ENCODE results near the gene CNN2. TPM values are rescaled to one million over a fixed set of nuclear protein-coding genes. Genes with fewer than 3 reads are reported as not detected.

Gene CNN2
- 18.2 TPM for total RNA-seq

DNA sequence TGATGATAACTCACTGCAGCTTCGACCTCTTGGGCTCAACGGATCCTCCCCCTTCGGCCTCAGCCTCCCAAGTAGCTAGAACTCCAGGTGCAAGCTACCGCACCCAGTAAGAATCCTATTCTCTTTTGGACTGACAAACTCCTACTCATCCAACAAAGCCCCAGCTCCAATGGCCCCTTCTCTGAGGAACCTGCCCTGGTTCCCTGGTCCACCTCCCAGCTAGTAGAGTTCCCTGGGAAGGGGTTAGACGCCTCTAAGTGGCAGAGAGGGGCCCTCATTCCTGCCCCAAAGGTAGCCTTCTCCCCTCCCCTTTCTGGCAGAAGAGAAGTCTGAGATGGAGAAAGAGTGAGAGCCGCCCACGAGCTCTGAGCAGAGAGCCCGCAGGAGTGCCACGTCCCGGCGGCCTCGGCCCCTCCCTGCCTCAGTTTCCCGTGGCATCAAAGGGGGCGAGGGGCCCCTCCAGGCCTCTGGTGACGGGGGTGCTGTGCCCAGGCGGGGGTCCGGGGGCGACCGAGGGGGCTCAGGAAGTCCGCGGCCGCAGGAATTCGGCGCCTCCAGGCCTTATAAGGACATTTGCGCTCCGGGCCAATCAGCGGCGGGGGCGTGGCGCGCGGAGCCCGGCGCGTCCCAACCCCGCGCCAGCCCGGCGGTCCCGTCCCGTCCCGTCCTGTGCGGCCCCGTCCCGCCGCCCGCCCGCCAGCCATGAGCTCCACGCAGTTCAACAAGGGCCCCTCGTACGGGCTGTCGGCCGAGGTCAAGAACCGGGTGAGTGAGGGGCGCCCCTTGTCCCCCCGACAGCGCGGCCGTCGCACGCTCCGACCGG lies at the start of gene CNN2:
Gene CNN2, plus strand, starts transcription at position 649 of the 823 bp plus-strand sequence. Its CDS starts 54 bp downstream, at position 703.

DNA sequence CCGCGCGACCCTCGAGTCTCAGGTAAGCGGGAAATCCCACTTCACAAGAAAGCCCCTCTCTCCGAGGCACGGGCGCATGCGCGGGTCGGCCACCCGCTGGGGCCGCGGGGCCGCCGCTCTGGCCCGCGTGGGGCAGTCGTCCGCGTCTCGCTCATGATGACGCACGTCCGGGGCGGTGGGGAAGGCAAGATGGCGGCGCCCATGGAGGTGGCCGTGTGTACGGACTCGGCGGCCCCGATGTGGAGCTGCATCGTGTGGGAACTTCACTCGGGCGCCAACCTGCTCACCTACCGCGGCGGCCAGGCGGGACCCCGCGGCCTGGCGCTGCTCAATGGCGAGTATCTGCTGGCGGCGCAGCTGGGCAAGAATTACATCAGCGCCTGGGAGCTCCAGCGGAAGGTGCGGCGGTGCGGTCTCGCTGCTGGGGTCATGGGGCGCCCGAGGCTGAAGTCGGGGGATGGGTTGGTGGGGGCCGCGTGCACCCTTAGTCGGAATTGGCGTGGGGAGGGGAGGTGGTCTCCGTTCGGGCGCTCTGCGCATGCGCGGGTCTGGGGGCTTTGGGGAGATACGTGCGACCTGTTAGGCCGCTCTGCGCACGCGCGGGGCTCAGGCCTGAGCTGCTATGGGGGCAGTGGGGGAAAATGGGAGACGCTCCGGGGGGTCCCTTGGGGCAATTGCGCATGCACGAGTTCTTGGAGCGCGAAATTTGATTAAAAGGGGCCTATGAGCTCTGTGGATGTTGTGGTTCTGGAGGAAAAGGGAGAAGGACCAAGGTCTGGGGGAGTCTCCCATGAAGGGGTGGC lies 42.0 kb upstream of the CNN2 start, which contains the start of gene WDR18:
Gene WDR18, plus strand, starts transcription at position 181 of the 803 bp plus-strand sequence. Its CDS starts 9 bp downstream, at position 190.

DNA sequence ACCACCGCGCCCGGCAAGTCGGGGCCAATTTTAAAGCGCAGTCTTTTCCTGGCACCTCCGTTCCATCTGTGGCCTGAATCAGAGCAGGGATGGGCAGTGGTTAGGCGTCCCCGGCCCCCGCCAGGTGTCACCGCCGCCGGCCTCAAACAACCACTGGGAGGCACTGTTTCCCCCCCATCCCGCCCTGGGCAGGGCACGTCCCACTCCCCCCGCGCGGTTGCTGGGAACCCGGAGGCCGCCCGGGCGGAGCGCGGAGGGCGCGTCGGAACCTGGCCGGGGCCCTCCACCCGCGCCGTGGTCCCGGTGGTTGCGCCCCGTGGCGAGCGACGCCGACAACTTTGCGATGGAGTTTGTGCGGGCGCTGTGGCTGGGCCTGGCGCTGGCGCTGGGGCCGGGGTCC lies 26.3 kb upstream of the CNN2 start, which contains the start of gene GRIN3B:
Gene GRIN3B, plus strand, starts transcription at position 325 of the 400 bp plus-strand sequence. Its CDS starts 19 bp downstream, at position 344.

DNA sequence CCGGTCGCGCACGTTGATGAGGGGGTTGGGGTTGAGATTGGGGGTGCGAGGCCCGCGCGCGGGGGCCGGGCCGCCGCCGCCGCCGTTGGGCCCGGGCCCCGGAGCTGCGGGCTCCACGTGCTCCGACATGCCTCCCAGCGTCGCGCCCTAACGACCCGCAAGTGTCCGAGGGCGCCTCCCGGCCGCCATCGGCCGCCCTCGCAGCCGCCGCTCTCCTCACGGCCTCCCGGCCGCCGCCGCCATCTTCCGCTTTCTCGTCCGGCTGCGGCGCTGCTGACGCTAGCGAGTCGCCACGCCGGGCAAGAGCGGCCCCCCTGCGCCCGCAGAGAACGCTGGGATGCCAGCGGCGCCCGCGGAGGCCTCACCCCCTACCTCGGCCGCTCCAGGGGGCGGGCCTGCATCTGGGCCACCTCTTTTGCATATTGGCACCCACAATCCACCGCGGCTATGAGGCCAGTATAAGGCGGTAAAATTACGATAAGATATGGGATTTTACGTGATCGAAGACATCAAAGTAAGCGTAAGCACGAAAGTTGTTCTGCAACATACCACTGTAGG lies 5.5 kb upstream of the CNN2 start, which contains the start of gene TMEM259:
Gene TMEM259, minus strand, starts transcription at position 256 of the 558 bp plus-strand sequence. Its CDS starts 127 bp downstream, at position 129.

DNA sequence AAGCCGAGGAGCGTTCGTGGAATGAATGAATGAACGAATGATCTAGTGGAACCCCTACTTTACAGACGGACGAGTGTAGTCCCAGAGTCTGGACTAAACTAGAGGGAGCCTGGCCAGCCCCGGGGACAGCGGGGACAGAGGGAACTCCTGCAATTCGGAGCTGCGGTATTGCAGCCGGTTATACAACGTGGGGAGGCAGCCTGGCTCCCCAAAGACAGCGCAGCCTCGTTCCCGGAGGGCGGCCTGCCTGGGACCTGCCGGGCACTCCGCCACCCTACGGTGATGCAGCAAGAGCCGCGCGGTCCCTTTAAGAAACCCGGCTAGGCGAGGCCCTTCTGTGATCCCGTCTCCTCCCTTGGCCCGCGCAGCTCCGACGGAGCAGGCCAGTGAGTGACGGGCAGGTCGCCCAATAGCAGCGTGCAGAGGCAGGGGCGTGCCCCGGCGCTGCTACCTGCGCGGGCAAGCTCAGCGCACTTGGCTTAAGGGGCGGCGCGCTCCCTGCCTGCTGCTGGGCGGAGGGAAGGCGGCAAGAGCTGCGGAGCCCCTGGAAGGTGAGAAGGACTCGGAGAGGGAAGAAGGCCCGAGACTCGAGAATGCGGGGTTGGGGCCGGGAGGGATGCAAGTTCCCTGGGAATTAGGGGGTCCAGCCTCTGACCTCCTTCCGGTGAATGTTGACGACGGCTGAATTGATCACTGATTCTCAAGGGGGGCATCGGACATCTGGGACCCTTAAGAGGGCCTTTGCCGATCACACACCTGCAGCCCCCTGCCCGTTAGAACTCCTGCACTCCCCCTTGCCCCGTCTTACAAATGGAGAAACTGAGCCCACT lies 13.5 kb downstream of the CNN2 start, which contains the start of gene ABCA7:
Gene ABCA7, plus strand, starts transcription at position 462 of the 830 bp plus-strand sequence. CDS start 1,255 bp downstream, outside the sequence.

DNA sequence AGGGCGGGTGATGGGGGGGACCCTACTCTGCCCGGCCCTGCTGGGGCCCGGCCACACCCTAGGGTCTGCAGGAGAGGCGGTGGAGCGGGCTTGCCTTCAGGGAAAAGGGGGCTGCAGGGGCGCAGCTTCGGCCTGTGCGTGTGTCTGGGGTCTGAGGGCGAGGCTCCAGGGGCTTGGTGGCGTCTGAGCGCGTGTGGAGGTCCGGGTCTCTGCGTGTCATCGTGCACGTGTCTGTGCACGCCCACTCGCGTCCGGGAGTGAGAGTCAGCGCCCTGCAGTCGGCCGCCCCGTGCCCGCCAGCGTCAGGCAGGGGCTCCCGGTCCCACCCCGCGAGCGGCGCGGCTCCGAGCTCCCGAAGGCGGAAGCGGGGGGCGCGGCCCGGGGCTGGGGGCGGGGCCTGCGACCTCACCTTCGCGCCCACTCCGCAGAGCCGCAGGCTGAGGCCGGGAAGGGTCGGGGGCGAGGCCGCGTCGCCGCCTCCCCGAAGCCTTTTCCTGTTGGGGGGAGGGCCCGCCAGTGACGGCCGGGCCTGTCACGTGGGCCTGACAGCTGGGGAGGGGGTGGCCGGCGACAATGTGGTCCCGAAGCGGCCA lies 40.4 kb downstream of the CNN2 start, which contains the start of gene ARHGAP45:
Gene ARHGAP45, plus strand, starts transcription at position 420 of the 593 bp plus-strand sequence. CDS start 239 bp downstream, outside the sequence.

Small RNAs within 50 kb of the gene (small RNA-seq; reads per million reads assigned to genes)
- 0.18 reads per million for gene RNU6-2

Other genes with a start within 250 kb of the CNN2 start
- 35.5 TPM for gene PTBP1, start 229.2 kb upstream of the CNN2 start, total RNA-seq
- gene PLPPR3, start 204.7 kb upstream of the CNN2 start, total RNA-seq, result 125 TPM
- gene AZU1, start 198.8 kb upstream of the CNN2 start, total RNA-seq, result 0.46 TPM
- 1.8 TPM for gene PRTN3, start 185.6 kb upstream of the CNN2 start, total RNA-seq
- gene ELANE, start 174.3 kb upstream of the CNN2 start, total RNA-seq, result 0.69 TPM
- gene CFD, start 166.9 kb upstream of the CNN2 start, total RNA-seq, result 1.6 TPM
- gene MED16, start 133.4 kb upstream of the CNN2 start, total RNA-seq, result 27.5 TPM
- not detected for gene RNU6-9, start 133.1 kb upstream of the CNN2 start, total RNA-seq
- gene R3HDM4, start 113.4 kb upstream of the CNN2 start, total RNA-seq, result 40.1 TPM
- gene KISS1R, start 109.3 kb upstream of the CNN2 start, total RNA-seq, result 2.3 TPM
- gene ARID3A, start 100.6 kb upstream of the CNN2 start, total RNA-seq, result 7.6 TPM
- gene WDR18, start 42.3 kb upstream of the CNN2 start, total RNA-seq, result 33.7 TPM
- 0.69 TPM for gene GRIN3B, start 26.2 kb upstream of the CNN2 start, total RNA-seq
- gene TMEM259, start 5.5 kb upstream of the CNN2 start, total RNA-seq, result 40.8 TPM
- not detected for gene RNU6-2, start 5.1 kb upstream of the CNN2 start, total RNA-seq
- 11.8 TPM for gene ABCA7, start 13.5 kb downstream of the CNN2 start, total RNA-seq
- gene ARHGAP45, start 40.6 kb downstream of the CNN2 start, total RNA-seq, result 2.5 TPM
- 55.4 TPM for gene POLR2E, start 68.8 kb downstream of the CNN2 start, total RNA-seq
- 187 TPM for gene GPX4, start 77.4 kb downstream of the CNN2 start, total RNA-seq
- 4.4 TPM for gene SBNO2, start 147.7 kb downstream of the CNN2 start, total RNA-seq
- gene STK11, start 179.2 kb downstream of the CNN2 start, total RNA-seq, result 45.7 TPM
- 12.9 TPM for gene CBARP, start 211.4 kb downstream of the CNN2 start, total RNA-seq
- gene ATP5F1D, start 215.1 kb downstream of the CNN2 start, total RNA-seq, result 18.5 TPM
- gene MIDN, start 222.0 kb downstream of the CNN2 start, total RNA-seq, result 14.1 TPM
- 512 TPM for gene CIRBP, start 242.7 kb downstream of the CNN2 start, total RNA-seq
- gene FAM174C, start 248.9 kb downstream of the CNN2 start, total RNA-seq, result 5.8 TPM

All from diencephalon (tissue), 1 donor.